B cell (primary cell): Measurements from ENCODE around the gene ABHD6. TPM values are rescaled to one million over a fixed set of nuclear protein-coding genes. Genes with fewer than 3 reads are reported as not detected.
A peak's percentile ranks its signal among the peaks of the same experiment; 100 is the strongest.

ENCODE experiments used
- ATAC-seq: fragments of 200-7000 bp; cut with Tn5 transposase; one replicate; pipeline ENCODE4 v1.10.0; 2021; ENCODE audit warnings: low read depth, mild to moderate bottlenecking, moderate number of reproducible peaks, moderate library complexity
- CTCF ChIA-PET: fragments of 350-600 bp; sonication (Branson Sonifier 250); formaldehyde crosslinking; loops from one replicate; lab custom pipeline; 2021; ENCODE audit warnings: antibody characterized with exemption, inconsistent platforms; lab: Charles Lee
- POLR2A ChIA-PET: fragments of 350-600 bp; sonication (Branson Sonifier 250); formaldehyde crosslinking; loops from one replicate; lab custom pipeline; 2021; ENCODE audit warnings: antibody characterized with exemption; lab: Charles Lee
- DNase-seq: peaks from one replicate; pipeline ENCODE4 v3.0.0; 2013
- H2AFZ ChIP-seq: 2 replicates; pipeline ENCODE4 v1.6.1; 2012; ENCODE audit warnings: mild to moderate bottlenecking, low read depth, low read length; ENCODE audit not compliant: insufficient read depth, poor library complexity, severe bottlenecking
- H3K27ac ChIP-seq, 2 donors: 1 replicate in 1 of 2; 2 replicates in 1 of 2; pipeline ENCODE4 v1.5.1; 2012 to 2013; ENCODE audit warnings: low read length in 2 of 2, mild to moderate bottlenecking in 2 of 2, moderate library complexity in 1 of 2
- H3K27me3 ChIP-seq, 4 experiments: fragments of 200-600 bp in 1 of 4; sonication (generic) in 1 of 4; replicated peaks in 1 of 4; 1 replicate in 2 of 4; 2 replicates in 2 of 4; pipeline versions ENCODE4 v1.6.1 to v1.7.0; 2013 to 2016; ENCODE audit warnings: low read length in 3 of 4, mild to moderate bottlenecking in 2 of 4, mixed read lengths in 1 of 4, moderate library complexity in 1 of 4; ENCODE audit not compliant: insufficient read depth in 4 of 4, control insufficient read depth in 3 of 4; ENCODE audit errors: control extremely low read depth in 1 of 4
- H3K36me3 ChIP-seq, 2 experiments: replicated peaks in 1 of 2; 1 replicate in 1 of 2; 2 replicates in 1 of 2; pipeline versions ENCODE4 v1.6.1 to v1.7.1; 2013; ENCODE audit warnings: low read length in 1 of 2; ENCODE audit not compliant: insufficient read depth in 2 of 2, control insufficient read depth in 1 of 2; ENCODE audit errors: control extremely low read depth in 1 of 2, extremely low read depth in 1 of 2
- H3K4me1 ChIP-seq, 2 donors: fragments of 200-600 bp in 1 of 2; sonication (generic) in 1 of 2; 1 replicate in 1 of 2; 2 replicates in 1 of 2; pipeline versions ENCODE4 v1.5.1 to v1.6.1; 2013 to 2017; ENCODE audit warnings: low read length in 2 of 2; ENCODE audit not compliant: control insufficient read depth in 2 of 2, insufficient read depth in 2 of 2
- H3K4me2 ChIP-seq: replicated peaks from 2 replicates; pipeline ENCODE3; 2012; ENCODE audit warnings: mild to moderate bottlenecking, low read depth, low read length; ENCODE audit not compliant: poor library complexity, severe bottlenecking
- H3K4me3 ChIP-seq, 5 experiments: fragments of 200-600 bp in 1 of 5; sonication (generic) in 1 of 5; 1 replicate in 3 of 5; 2 replicates in 2 of 5; pipeline versions ENCODE4 v1.5.1 to v1.7.0; 2011 to 2016; ENCODE audit warnings: low read length in 4 of 5, mild to moderate bottlenecking in 4 of 5, low read depth in 2 of 5, control low read depth in 1 of 5, moderate library complexity in 1 of 5; ENCODE audit not compliant: insufficient read depth in 1 of 5; ENCODE audit errors: control extremely low read depth in 1 of 5, extremely low read depth in 1 of 5
- H3K79me2 ChIP-seq: fragments of 200-600 bp; sonication (generic); one replicate; pipeline ENCODE4 v1.6.0; 2016; ENCODE audit warnings: low read length; ENCODE audit not compliant: control insufficient read depth, insufficient read depth
- H3K9ac ChIP-seq: fragments of 200-600 bp; sonication (generic); 2 replicates; pipeline ENCODE4 v1.6.1; 2017; ENCODE audit warnings: mild to moderate bottlenecking, low read length, moderate library complexity
- H3K9me3 ChIP-seq, 3 donors: one replicate each; pipeline versions ENCODE4 v1.6.1 to v1.7.1; 2013; ENCODE audit warnings: low read length in 2 of 3; ENCODE audit not compliant: control insufficient read depth in 2 of 3, insufficient read depth in 1 of 3; ENCODE audit errors: control extremely low read depth in 1 of 3
- H4K20me1 ChIP-seq: 2 replicates; pipeline ENCODE4 v1.6.0; 2012; ENCODE audit warnings: mild to moderate bottlenecking, low read length; ENCODE audit not compliant: insufficient read depth, control insufficient read depth, poor library complexity, severe bottlenecking
- H3K27ac Mint-ChIP-seq: one replicate; pipeline ENCODE4 v1.8.0; 2021; ENCODE audit warnings: mixed read lengths
- H3K27me3 Mint-ChIP-seq: one replicate; pipeline ENCODE4 v1.8.0; 2021; ENCODE audit warnings: mixed read lengths
- H3K4me1 Mint-ChIP-seq: one replicate; pipeline ENCODE4 v1.8.0; 2021; ENCODE audit warnings: mixed read lengths
- H3K4me3 Mint-ChIP-seq: one replicate; pipeline ENCODE4 v1.8.0; 2021; ENCODE audit warnings: mixed read lengths
- H3K9me3 Mint-ChIP-seq: one replicate; pipeline ENCODE4 v1.8.0; 2022; ENCODE audit warnings: mixed read lengths; ENCODE audit not compliant: insufficient read depth
- CTCF ChIP-seq: fragments of 200-600 bp; IDR thresholded peaks from one replicate; pipeline ENCODE4 v1.8.0; 2022; ENCODE audit warnings: antibody characterized with exemption, mild to moderate bottlenecking
- EZH2 ChIP-seq: IDR thresholded peaks from 2 replicates; pipeline ENCODE4 v1.6.1; 2012; ENCODE audit warnings: borderline replicate concordance, low read depth, mild to moderate bottlenecking, moderate library complexity, low read length; ENCODE audit not compliant: insufficient read depth, poor library complexity, severe bottlenecking
- WGBS: methylation state at CpG from one replicate; pipeline ENCODE4 v1.1.5; 2013; ENCODE audit warnings: missing lambda C conversion rate; ENCODE audit not compliant: insufficient coverage; 5-methylcytosine and 5-hydroxymethylcytosine counted together
- intact Hi-C: fragments of 100-400 bp; cut with micrococcal nuclease; formaldehyde crosslinking; loops from one replicate; pipeline ENCODE4 v1.10.0; 2022
- polyA plus RNA-seq: library from polyadenylated mRNA; depleted of rRNA; stranded (reverse); fragments of >200 nt; gene quantifications from 2 replicates; pipeline ENCODE4 v1.2.3, GENCODE V29; 2012
- total RNA-seq, 2 donors: library from RNA; stranded (reverse); fragments of 120-200 nt in 1 of 2; gene quantifications; 1 replicate in 1 of 2; 2 replicates in 1 of 2; pipeline versions ENCODE4 v1.2.3 to v1.2.4, GENCODE V29; 2013 to 2022

The ABHD6 gene
- total and polyA plus RNA-seq, 2 donors (not counting 1 experiment from before 2014, with no cell fraction given) = 4.5 to 24.2 TPM

DNA sequence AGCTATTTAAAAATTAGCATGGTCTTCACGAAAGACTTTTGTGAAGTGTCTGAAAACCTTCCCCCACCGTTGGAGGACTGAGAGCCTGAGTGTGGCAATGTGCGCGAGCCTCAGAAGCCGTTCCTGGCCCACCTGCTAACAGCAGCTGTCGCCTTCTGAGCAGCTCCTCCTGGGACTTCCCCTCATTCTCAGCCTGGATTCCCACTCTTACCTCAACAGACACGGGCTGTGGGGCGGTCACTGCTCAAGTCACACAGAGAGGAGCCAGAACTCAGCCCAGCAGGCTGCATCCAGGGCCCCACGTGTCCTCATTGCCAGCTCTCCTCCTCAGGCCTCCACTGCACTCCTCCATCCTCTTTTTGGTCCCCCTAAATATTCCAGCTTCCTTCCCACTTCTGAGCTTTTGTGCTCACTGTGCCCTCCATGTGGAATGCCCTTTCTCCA lies 34.7 kb upstream of the ABHD6 start:
- ChIA-PET CTCF (interaction anchor here (0.8 to 9.6 kb wide), 6 partner anchors 10 to 103 kb away, joined by 3 to 66 read pairs (median 10); partner anchors contain the start of genes HTD2 and RPP14), POLR2A (interaction anchor here (0.6 to 1.7 kb wide), 2 partner anchors 13 to 14 kb away, joined by 6 to 11 read pairs; no protein-coding TSS in a partner anchor)
- no peaks in the 10 kb centered on the region for H3K27me3 ChIP-seq
- no peaks in the 10 kb centered on the region for H3K79me2 ChIP-seq
- peak overlapping the region in 1 of 2 donors; percentile 21 for H3K27ac ChIP-seq
- H3K4me3 Mint-ChIP-seq = peak overlapping the region; percentile 63
- peak overlapping the region; percentile 30 for H2AFZ ChIP-seq
- ATAC-seq (peak; percentile 63), DNase-seq (peak; percentile 65)
- peaks cover 53% of the 10 kb centered on the region for H3K4me1 Mint-ChIP-seq
- H3K4me1 ChIP-seq = peaks cover 55 to 58% of the 10 kb centered on the region in 2 donors
- no peaks in the 10 kb centered on the region for H3K27me3 Mint-ChIP-seq
- no peak overlapping the region for H3K9ac ChIP-seq
- no peaks in the 10 kb centered on the region for H3K36me3 ChIP-seq
- H3K27ac Mint-ChIP-seq = peak overlapping the region; percentile 57
- H3K4me2 ChIP-seq = peak overlapping the region; percentile 43
- H3K4me3 ChIP-seq = no peak overlapping the region
- intact Hi-C loops = no loop called here
- TF ChIP-seq EZH2 (no peak), CTCF (no peak)
- no peaks in the 10 kb centered on the region for H4K20me1 ChIP-seq
- H3K9me3 ChIP-seq = no peaks in the 10 kb centered on the region
- WGBS = 1% methylated on average over 9 of the region's 9 CpGs
- H3K9me3 Mint-ChIP-seq = no peaks in the 10 kb centered on the region

GRCh38 chr3:58203541-58203940 lies 34.1 kb upstream of the ABHD6 start:
- Mint-ChIP-seq H3K4me1 (peaks cover 47% of the 10 kb centered on the region), H3K27ac (peak overlapping the region; percentile 46), H3K27me3 (no peaks in the 10 kb centered on the region), H3K4me3 (peak overlapping the region; percentile 63), H3K9me3 (no peaks in the 10 kb centered on the region)
- Histone ChIP-seq H3K79me2 (no peaks in the 10 kb centered on the region), H3K4me3 (no peak overlapping the region), H3K27ac (no peak overlapping the region), H3K36me3 (no peaks in the 10 kb centered on the region), H3K4me1 (peaks cover 49 to 52% of the 10 kb centered on the region in 2 donors), H4K20me1 (no peaks in the 10 kb centered on the region), H2AFZ (no peak overlapping the region), H3K4me2 (no peak overlapping the region), H3K27me3 (no peaks in the 10 kb centered on the region), H3K9ac (no peak overlapping the region), H3K9me3 (no peaks in the 10 kb centered on the region)
- ChIA-PET CTCF (interaction anchor here (0.8 to 9.6 kb wide), 5 partner anchors 10 to 17 kb away, joined by 3 to 66 read pairs (median 10); no protein-coding TSS in a partner anchor), POLR2A (interaction anchor here (0.6 to 1.7 kb wide), 2 partner anchors 12 to 14 kb away, joined by 6 to 11 read pairs; no protein-coding TSS in a partner anchor)
- ATAC-seq = no peak
- TF ChIP-seq CTCF = no peak
- intact Hi-C loops = no loop called here
- WGBS = 66% methylated on average over 2 of the region's 4 CpGs
- no peak for DNase-seq
